Ovary (tissue), 9 donors: ENCODE results near the gene LAMP5. TPM values are rescaled to one million over a fixed set of nuclear protein-coding genes. Genes with fewer than 3 reads are reported as not detected.

Experiments
- DNase-seq, 5 donors: peaks; one replicate each; pipeline ENCODE4 v3.0.0-alpha.2; 2019 to 2020
- H3K27ac ChIP-seq, 2 donors: fragments of 200-600 bp; one replicate each; pipeline versions ENCODE4 v1.5.1 to v1.8.0; 2019 to 2022
- H3K27me3 ChIP-seq: fragments of 200-600 bp; one replicate; pipeline ENCODE4 v1.8.0; 2022
- H3K36me3 ChIP-seq: fragments of 200-600 bp; sonication (generic); one replicate; pipeline ENCODE4 v1.5.1; 2019
- H3K4me1 ChIP-seq: one replicate; pipeline ENCODE4 v1.8.1; 2013; ENCODE audit warnings: mild to moderate bottlenecking, moderate library complexity; ENCODE audit not compliant: insufficient read depth
- H3K4me3 ChIP-seq: fragments of 200-600 bp; sonication (generic); one replicate; pipeline ENCODE4 v1.5.1; 2017
- H3K9me3 ChIP-seq, 2 donors: fragments of 200-600 bp in 1 of 2; sonication (generic) in 1 of 2; one replicate each; pipeline versions ENCODE4 v1.5.1 to v1.8.1; 2013 to 2019; ENCODE audit warnings: mild to moderate bottlenecking in 1 of 2, moderate library complexity in 1 of 2
- CTCF ChIP-seq, 3 donors: fragments of 450-650 bp in 2 of 3; fragments of 200-600 bp in 1 of 3; IDR thresholded peaks; one replicate each; pipeline versions ENCODE4 v1.5.1 to v1.8.0; 2016 to 2022; ENCODE audit warnings: antibody characterized with exemption in 3 of 3, mild to moderate bottlenecking in 1 of 3
- EP300 ChIP-seq: sonication (generic); formaldehyde crosslinking; IDR thresholded peaks from one replicate; pipeline ENCODE4 v1.6.1; 2017; ENCODE audit warnings: antibody characterized with exemption
- POLR2A ChIP-seq: fragments of 450-650 bp; IDR thresholded peaks from one replicate; pipeline ENCODE4 v1.6.1; 2017; ENCODE audit warnings: antibody characterized with exemption, mild to moderate bottlenecking, moderate library complexity
- WGBS, 3 donors: extraction: QIAGEN DNeasy Blood & Tissue Kit in 1 of 3; methylation state at CpG; one replicate each; pipeline versions ENCODE4 v1.1.5 to v1.1.7; 2013 to 2017; 5-methylcytosine and 5-hydroxymethylcytosine counted together
- intact Hi-C, 4 donors: fragments of 100-400 bp; cut with DNase I; formaldehyde crosslinking; loops; one replicate each; pipeline versions ENCODE4 v1.11.0 to v1.15.1; 2022 to 2023
- polyA plus RNA-seq, 2 donors: library from polyadenylated mRNA; stranded (reverse); fragments of 200-250 nt in 1 of 2; fragments of 350-450 nt in 1 of 2; fragmentation: Illumina TruSeq in 1 of 2; extraction: RNeasy Lipid Tissue Mini Kit (QIAGEN cat#74804) in 1 of 2; gene quantifications; one replicate each; pipeline ENCODE4 v1.2.3, GENCODE V29; 2013 to 2014
- total RNA-seq, 7 donors: library from RNA; depleted of rRNA in 2 of 7; stranded (reverse); fragments of >200 nt in 2 of 7; fragmentation: NEBNext Ultra II Directional in 3 of 7; extraction: Animal tissue kit (Norgen Biotek cat#: 25700) in 3 of 7; gene quantifications; one replicate each; pipeline versions ENCODE4 v1.1.0 to v1.2.4, GENCODE V29; 2016 to 2023
- donor health status: DM: no; HTN: no; CAD: no; lungs with moderate emphysema.
- donor health status: DM: no; HTN: no; CAD: no.
- donor health status: Bipolar disorder and iron deficiency.
- donor health status: DM: yes; HTN: yes; CAD: no.
- donor health status: DM: no; HTN: no; CAD: no.
- donor health status: DM: yes; HTN: yes; CAD: no.

LAMP5 gene
- total and polyA plus RNA-seq, 9 donors: 0.91 to 39.5 (median 5.2) TPM

GRCh38 chr20:9490161-9490560, 24.2 kb upstream of the LAMP5 start:
- H3K36me3 ChIP-seq: no peaks in the 10 kb centered on the region
- H3K4me1 ChIP-seq: no peaks in the 10 kb centered on the region
- intact Hi-C loops: no loop called here
- TF ChIP-seq EP300 (no peak), POLR2A (no peak), CTCF (IDR thresholded peaks at IDR 0.05) (no peak)
- WGBS, 3 donors: 59 to 80% (median 75%) methylated on average over 3 of the region's 3 CpGs
- H3K27me3 ChIP-seq: no peaks in the 10 kb centered on the region
- H3K9me3 ChIP-seq: no peaks in the 10 kb centered on the region
- DNase-seq: no peak
- no peak overlapping the region for H3K27ac ChIP-seq
- H3K4me3 ChIP-seq: no peak overlapping the region

- intact Hi-C loops: no loop called here
- 95 to 98% (median 98%) methylated on average over 3 of the region's 3 CpGs for WGBS, 3 donors
- no peak overlapping the region for H3K4me3 ChIP-seq
- H3K36me3 ChIP-seq: no peaks in the 10 kb centered on the region
- H3K9me3 ChIP-seq: no peaks in the 10 kb centered on the region
- no peaks in the 10 kb centered on the region for H3K27me3 ChIP-seq
- peaks cover 1% of the 10 kb centered on the region for H3K4me1 ChIP-seq
- H3K27ac ChIP-seq: no peak overlapping the region
- DNase-seq: no peak
- no peak for TF ChIP-seq EP300
- no peak for TF ChIP-seq CTCF (IDR thresholded peaks at IDR 0.05)
- TF ChIP-seq POLR2A: no peak
Measured at GRCh38 chr20:9490631-9491030, 23.8 kb upstream of the LAMP5 start.

- no peaks in the 10 kb centered on the region for H3K36me3 ChIP-seq
- WGBS, 3 donors: 72 to 95% (median 93%) methylated on average over 1 of the region's 1 CpG
- no peaks in the 10 kb centered on the region for H3K9me3 ChIP-seq
- no peak overlapping the region for H3K4me3 ChIP-seq
- peaks cover 2% of the 10 kb centered on the region for H3K4me1 ChIP-seq
- intact Hi-C loops: no loop called here
- H3K27ac ChIP-seq: no peak overlapping the region
- no peak for TF ChIP-seq EP300
- no peak for TF ChIP-seq POLR2A
- TF ChIP-seq CTCF (IDR thresholded peaks at IDR 0.05): no peak
- no peaks in the 10 kb centered on the region for H3K27me3 ChIP-seq
- DNase-seq: no peak
Measured at GRCh38 chr20:9491324-9491723, 23.1 kb upstream of the LAMP5 start.

- H3K36me3 ChIP-seq: no peaks in the 10 kb centered on the region
- H3K27me3 ChIP-seq: no peaks in the 10 kb centered on the region
- intact Hi-C loops: no loop called here
- H3K9me3 ChIP-seq: no peaks in the 10 kb centered on the region
- WGBS, 3 donors: 59 to 66% (median 60%) methylated on average over 4 of the region's 4 CpGs
- H3K4me1 ChIP-seq: peaks cover 2% of the 10 kb centered on the region
- H3K27ac ChIP-seq: no peak overlapping the region
- DNase-seq: no peak
- H3K4me3 ChIP-seq: no peak overlapping the region
- TF ChIP-seq POLR2A (no peak), CTCF (IDR thresholded peaks at IDR 0.05) (no peak), EP300 (no peak)
Measured at GRCh38 chr20:9492067-9492466, 22.3 kb upstream of the LAMP5 start.

- intact Hi-C loops: no loop called here
- WGBS, 3 donors: 41 to 64% (median 45%) methylated on average over 2 of the region's 2 CpGs
- no peak for TF ChIP-seq CTCF (IDR thresholded peaks at IDR 0.05)
- TF ChIP-seq EP300: no peak
- no peak for TF ChIP-seq POLR2A
Measured at GRCh38 chr20:9493803-9494202, 20.6 kb upstream of the LAMP5 start.

More at GRCh38 chr20:9493803-9494202, 20.6 kb upstream of the LAMP5 start:
- no peaks in the 10 kb centered on the region for H3K9me3 ChIP-seq
- H3K27me3 ChIP-seq: no peaks in the 10 kb centered on the region
- H3K36me3 ChIP-seq: no peaks in the 10 kb centered on the region
- H3K4me3 ChIP-seq: no peak overlapping the region
- peaks cover 2% of the 10 kb centered on the region for H3K4me1 ChIP-seq
- H3K27ac ChIP-seq: no peak overlapping the region
- no peak for DNase-seq
